ENCODE measurements around the gene MLH1.

The MLH1 gene

DNA sequence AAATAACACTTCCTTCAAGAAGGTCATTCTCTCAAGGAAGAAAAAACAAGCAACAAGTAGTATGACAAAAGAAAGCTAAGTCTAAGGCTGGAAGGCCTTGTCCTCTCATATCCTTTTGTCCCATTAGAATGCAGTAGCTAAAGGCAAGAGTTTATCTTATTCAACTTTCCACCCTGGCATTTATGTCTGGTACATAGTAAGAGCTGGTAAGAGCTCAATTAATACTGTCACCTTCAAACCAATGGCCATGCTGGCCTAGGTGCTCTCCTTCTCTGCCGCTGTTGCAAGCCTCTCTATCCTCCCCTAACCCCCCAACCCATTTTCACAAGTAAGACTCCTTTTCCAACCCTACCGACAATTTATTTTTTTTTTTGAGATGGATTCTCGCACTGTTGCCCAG is 99.2 kb downstream of the MLH1 start:
- no peak for DNase-seq (ENCODE audit: low read depth in 3 of 3)

DNA sequence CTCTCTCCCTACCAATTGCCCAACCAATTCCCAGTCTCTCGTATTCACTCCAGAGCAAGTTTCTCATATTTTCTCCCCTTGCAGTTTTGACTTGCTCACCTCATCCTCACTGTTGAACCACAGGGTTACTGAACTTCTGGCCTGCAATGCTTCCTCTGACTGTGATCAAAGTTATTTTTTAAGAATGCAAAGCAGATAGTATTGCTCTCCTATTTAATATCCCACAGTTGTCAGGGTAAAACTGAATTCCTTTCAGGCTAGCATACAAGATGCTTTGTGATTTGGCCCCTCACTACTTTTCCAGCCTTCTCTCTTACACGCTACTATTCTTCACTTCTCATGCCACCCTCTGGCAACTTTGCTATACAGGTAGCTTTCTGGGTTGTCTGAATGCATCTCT is 100.2 kb downstream of the MLH1 start:
- DNase-seq (ENCODE audit: low read depth in 3 of 3), result no peak

DNA sequence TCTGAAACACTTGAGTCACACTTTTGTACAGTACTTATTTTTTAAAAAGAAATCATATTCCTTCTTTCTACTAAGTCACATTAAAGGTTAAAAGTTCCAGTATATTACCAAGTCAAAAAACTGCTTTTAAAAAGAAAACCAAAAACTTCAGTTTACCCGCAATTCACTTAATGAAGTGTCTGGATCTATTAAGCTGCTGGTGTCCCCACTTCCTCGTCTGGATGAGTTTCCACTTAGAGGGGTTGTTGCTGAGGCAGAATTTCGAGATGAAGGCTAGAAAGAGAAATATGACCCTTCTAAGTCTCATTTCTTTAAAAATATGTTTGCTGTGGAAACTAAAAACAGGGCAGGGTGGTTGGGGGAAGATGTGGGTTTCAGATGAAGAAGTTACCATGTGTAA is 101.3 kb downstream of the MLH1 start:
- DNase-seq (ENCODE audit: low read depth in 3 of 3), result no peak

- DNase-seq (ENCODE audit: low read depth in 3 of 3), result no peak
These were observed 103.0 kb downstream of the MLH1 start for GRCh38 chr3:37096288-37096687.

DNA sequence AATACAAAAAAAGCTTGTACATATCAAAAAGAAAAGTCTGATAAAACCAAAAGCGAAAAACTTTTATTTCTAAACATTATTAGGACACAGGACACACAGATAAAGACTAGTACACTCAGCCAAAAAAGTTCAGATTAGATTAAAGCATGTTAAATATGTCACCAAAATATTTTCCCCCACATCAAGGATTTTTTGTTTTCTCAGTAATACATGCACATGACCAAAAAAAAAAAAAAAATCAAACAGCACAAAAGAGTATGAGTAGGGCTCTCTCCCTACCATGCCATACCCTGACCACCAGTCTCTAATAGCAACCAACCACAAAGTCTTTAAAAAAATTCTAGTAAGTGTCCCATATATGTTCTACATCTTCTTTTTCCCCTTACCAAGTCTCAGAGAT is 103.7 kb downstream of the MLH1 start:
- DNase-seq (ENCODE audit: low read depth in 3 of 3), result no peak

DNA sequence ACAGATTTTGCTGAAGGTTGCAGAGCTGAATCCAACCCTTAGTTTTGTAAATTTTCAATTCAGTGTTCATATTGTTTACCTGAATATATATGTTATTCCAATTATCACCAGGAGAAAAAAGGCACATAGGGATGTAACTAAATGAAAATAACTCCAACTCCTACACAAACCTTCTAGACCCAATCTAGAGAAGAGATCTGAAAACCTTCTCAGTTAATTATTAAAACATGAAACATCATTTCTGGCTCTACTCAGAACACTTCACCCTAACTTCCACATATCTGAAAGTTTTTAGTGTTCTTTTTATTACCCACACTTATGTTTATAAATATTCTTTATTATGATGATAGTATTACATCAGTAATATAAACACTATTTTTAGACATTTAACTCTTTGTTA is 104.5 kb downstream of the MLH1 start:
- DNase-seq (ENCODE audit: low read depth in 3 of 3), result no peak

- no peak for DNase-seq (ENCODE audit: low read depth in 3 of 3)
These were observed 105.6 kb downstream of the MLH1 start for GRCh38 chr3:37098884-37099283.

GRCh38 chr3:37099469-37099868 is 106.2 kb downstream of the MLH1 start:
- no peak for DNase-seq (ENCODE audit: low read depth in 3 of 3)

- no peak for DNase-seq (ENCODE audit: low read depth in 3 of 3)
These were observed 107.1 kb downstream of the MLH1 start for GRCh38 chr3:37100411-37100810.
